Testis (tissue), 3 donors: ENCODE results near the gene GPR39. TPM values are rescaled to one million over a fixed set of nuclear protein-coding genes. Genes with fewer than 3 reads are reported as not detected.

Experiments
- DNase-seq: peaks from one replicate; pipeline ENCODE4 v3.0.0-alpha.2; 2019
- H3K27ac ChIP-seq, 2 donors: fragments of 200-600 bp; sonication (generic); one replicate each; pipeline ENCODE4 v1.5.1; 2019
- H3K27me3 ChIP-seq: fragments of 200-600 bp; sonication (generic); one replicate; pipeline ENCODE4 v1.5.1; 2019
- H3K36me3 ChIP-seq: fragments of 200-600 bp; sonication (generic); one replicate; pipeline ENCODE4 v1.5.1; 2017; ENCODE audit warnings: low read depth; ENCODE audit errors: missing control alignments
- H3K4me1 ChIP-seq: fragments of 200-600 bp; sonication (generic); one replicate; pipeline ENCODE4 v1.5.1; 2019
- H3K4me3 ChIP-seq, 2 donors: fragments of 200-600 bp; sonication (generic); one replicate each; pipeline ENCODE4 v1.5.1; 2017 to 2019
- H3K9me3 ChIP-seq: fragments of 200-600 bp; sonication (generic); one replicate; pipeline ENCODE4 v1.5.1; 2017
- POLR2A ChIP-seq: fragments of 450-650 bp; IDR thresholded peaks from one replicate; pipeline ENCODE4 v1.6.1; 2017; ENCODE audit warnings: antibody characterized with exemption, mild to moderate bottlenecking, moderate library complexity
- WGBS, 2 donors: methylation state at CpG; one replicate each; pipeline ENCODE4 v1.1.5; 2018; 5-methylcytosine and 5-hydroxymethylcytosine counted together
- intact Hi-C: fragments of 100-400 bp; cut with DNase I; formaldehyde crosslinking; loops from one replicate; pipeline ENCODE4 v1.15.1; 2023; ENCODE audit warnings: low total_unique reads
- polyA plus RNA-seq: library from polyadenylated mRNA; stranded (reverse); fragments of 350-450 nt; fragmentation: Illumina TruSeq; extraction: RNeasy Lipid Tissue Mini Kit (QIAGEN cat#74804); gene quantifications from one replicate; pipeline ENCODE4 v1.2.3, GENCODE V29; 2014; ENCODE audit warnings: low read depth, low replicate concordance; ENCODE audit not compliant: insufficient read depth
- total RNA-seq, 2 donors: library from RNA; depleted of rRNA; stranded (reverse); fragments of >200 nt; gene quantifications; one replicate each; pipeline ENCODE4 v1.2.3, GENCODE V29; 2016
- TF ChIP-seq, protein P1 (sequence below), 3 experiments: fragments of 450-650 bp in 2 of 3; fragments of 200-600 bp in 1 of 3; sonication (generic) in 1 of 3; IDR thresholded peaks; one replicate each; pipeline ENCODE4 v1.5.1; 2016 to 2019; ENCODE audit warnings: antibody characterized with exemption in 3 of 3, mild to moderate bottlenecking in 2 of 3, moderate library complexity in 1 of 3

Gene GPR39
- total and polyA plus RNA-seq, 3 donors from 2014 or later = 2.7 to 19.5 (median 4.0) TPM

DNA sequence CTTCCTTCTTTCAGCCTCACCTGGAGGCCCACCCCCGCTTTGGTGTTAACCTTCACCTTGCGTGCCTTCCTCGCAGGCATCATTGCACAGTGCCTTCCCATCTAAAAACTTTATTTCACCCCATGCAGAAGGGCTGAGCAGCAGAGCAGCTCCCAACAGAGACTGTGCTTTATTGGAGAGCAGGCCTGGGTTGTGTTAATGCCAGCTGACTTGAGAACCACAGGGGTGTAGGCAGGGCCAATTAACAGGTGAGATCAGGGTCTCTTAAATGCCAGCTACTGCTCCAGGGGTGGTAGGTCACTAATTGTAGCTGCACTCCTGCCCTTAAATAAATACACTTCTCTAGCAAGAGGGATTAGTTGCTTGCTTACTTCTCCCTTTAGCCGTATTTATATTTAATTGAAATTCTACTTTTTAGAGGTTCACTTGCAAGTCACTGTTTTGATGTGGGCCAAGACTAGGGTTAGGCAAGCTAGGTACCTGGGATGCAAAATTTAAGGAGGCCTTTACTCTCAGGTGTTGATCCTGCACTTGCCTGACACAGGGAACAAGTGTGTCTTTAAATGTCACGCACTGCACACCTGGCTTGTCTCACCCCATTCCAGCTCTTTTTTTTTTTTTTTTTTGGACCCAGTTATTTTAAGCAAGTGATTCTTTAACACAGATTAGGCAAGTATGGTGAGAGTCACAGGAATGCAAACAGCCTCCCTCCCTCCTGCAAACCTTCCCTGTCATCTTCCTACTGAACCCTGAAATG, 198.9 kb downstream of the GPR39 start:
- Histone ChIP-seq H3K4me1 (no peaks in the 10 kb centered on the region), H3K9me3 (no peaks in the 10 kb centered on the region), H3K36me3 (no peaks in the 10 kb centered on the region), H3K4me3 (no peak overlapping the region), H3K27me3 (no peaks in the 10 kb centered on the region), H3K27ac (no peak overlapping the region)
- intact Hi-C loops = no loop called here
- TF ChIP-seq, protein P1, sequence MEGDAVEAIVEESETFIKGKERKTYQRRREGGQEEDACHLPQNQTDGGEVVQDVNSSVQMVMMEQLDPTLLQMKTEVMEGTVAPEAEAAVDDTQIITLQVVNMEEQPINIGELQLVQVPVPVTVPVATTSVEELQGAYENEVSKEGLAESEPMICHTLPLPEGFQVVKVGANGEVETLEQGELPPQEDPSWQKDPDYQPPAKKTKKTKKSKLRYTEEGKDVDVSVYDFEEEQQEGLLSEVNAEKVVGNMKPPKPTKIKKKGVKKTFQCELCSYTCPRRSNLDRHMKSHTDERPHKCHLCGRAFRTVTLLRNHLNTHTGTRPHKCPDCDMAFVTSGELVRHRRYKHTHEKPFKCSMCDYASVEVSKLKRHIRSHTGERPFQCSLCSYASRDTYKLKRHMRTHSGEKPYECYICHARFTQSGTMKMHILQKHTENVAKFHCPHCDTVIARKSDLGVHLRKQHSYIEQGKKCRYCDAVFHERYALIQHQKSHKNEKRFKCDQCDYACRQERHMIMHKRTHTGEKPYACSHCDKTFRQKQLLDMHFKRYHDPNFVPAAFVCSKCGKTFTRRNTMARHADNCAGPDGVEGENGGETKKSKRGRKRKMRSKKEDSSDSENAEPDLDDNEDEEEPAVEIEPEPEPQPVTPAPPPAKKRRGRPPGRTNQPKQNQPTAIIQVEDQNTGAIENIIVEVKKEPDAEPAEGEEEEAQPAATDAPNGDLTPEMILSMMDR (IDR thresholded peaks at IDR 0.05) = no peak
- no peak for TF ChIP-seq POLR2A
- WGBS, 2 donors = 95 to 98% methylated on average over 5 of the region's 5 CpGs
- DNase-seq = no peak

DNA sequence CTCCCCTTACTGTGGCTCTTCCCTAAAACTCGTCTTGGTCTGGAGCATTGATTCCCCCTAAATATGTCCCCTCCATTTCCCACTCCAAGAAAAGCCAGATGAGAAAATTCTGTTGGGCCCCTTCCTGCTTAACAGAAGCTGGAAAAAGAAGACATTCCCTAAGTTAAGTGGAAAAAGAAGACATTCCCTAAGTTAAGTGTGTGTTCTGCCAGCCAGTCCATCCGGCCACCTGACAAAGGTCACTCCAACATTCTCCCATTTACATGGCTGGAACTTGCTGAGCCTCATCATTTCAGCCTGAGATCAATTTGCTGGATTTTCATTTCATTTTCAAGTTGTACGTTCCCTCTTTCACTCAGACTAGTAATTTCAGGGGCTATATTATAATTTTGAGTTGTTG, 201.4 kb downstream of the GPR39 start:
- TF ChIP-seq, protein P1 (IDR thresholded peaks at IDR 0.05) = no peak
- TF ChIP-seq POLR2A = no peak
- no peak overlapping the region for H3K27ac ChIP-seq
- no peak overlapping the region for H3K4me3 ChIP-seq
- no peaks in the 10 kb centered on the region for H3K9me3 ChIP-seq
- H3K36me3 ChIP-seq = no peaks in the 10 kb centered on the region
- intact Hi-C loops = no loop called here
- 63 to 77% methylated on average over 3 of the region's 3 CpGs for WGBS, 2 donors
- H3K4me1 ChIP-seq = no peaks in the 10 kb centered on the region
- no peak for DNase-seq
- H3K27me3 ChIP-seq = no peaks in the 10 kb centered on the region

DNA sequence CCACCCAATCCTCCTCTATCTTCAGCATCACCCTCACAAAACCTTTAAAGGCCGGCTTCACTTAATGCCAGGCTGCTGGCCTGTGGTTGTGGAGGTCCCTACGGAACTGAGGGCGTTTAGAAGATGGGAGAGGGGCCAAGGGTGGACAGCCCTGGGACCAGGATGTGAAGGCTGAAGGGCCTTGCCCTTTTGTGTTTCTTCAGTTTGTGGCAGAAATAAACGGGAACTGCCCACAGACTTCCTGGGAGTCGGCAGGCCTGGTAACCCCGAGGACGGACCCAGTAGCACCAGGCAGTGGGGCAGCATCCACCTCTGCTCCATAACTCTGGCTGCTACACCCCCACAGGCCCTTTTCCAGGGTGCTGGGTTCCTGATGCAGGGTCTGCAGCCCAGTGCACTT, 202.1 kb downstream of the GPR39 start:
- H3K27me3 ChIP-seq = no peaks in the 10 kb centered on the region
- H3K27ac ChIP-seq = no peak overlapping the region
- WGBS, 2 donors = 85 to 86% methylated on average over 1 to 7 of the region's 7 CpGs
- H3K4me1 ChIP-seq = no peaks in the 10 kb centered on the region
- TF ChIP-seq, protein P1 (IDR thresholded peaks at IDR 0.05) = no peak
- no peak for TF ChIP-seq POLR2A
- DNase-seq = no peak
- H3K4me3 ChIP-seq = no peak overlapping the region
- intact Hi-C loops = no loop called here
- no peaks in the 10 kb centered on the region for H3K9me3 ChIP-seq
- H3K36me3 ChIP-seq = no peaks in the 10 kb centered on the region

DNA sequence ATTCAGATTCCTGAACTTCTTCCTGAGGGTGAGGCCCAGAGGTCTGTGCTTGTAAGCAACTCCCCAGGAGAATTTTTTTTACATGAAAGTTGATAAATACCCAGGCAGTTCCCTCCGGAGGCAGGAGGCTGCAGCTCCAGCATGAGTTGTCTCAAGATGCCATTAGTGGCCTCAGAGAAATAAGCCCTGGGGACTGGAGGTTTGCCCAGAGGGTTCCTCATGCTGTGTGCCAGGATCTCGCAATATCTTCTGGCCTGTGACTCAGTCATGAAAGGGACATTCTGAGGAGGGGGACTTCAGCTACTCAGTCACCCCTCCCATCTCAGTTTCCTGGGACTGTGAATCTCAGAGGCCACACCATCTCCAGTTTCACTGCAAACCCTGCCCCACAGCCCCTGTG, 203.5 kb downstream of the GPR39 start:
- no peaks in the 10 kb centered on the region for H3K36me3 ChIP-seq
- H3K4me3 ChIP-seq = no peak overlapping the region
- TF ChIP-seq POLR2A = no peak
- TF ChIP-seq, protein P1 (IDR thresholded peaks at IDR 0.05) = no peak
- no peaks in the 10 kb centered on the region for H3K4me1 ChIP-seq
- no peak for DNase-seq
- no peak overlapping the region for H3K27ac ChIP-seq
- H3K27me3 ChIP-seq = no peaks in the 10 kb centered on the region
- no peaks in the 10 kb centered on the region for H3K9me3 ChIP-seq
- WGBS, 2 donors = 79% methylated on average over 2 of the region's 2 CpGs; no CpG with 5 or more reads in 1 of the 2 donors
- intact Hi-C loops = no loop called here
